HG02642 (cell line): ENCODE results near the gene PKHD1.

Experiments
- ATAC-seq: cut with Tn5 transposase; IDR thresholded peaks from one replicate; pipeline ENCODE4 v1.9.1; 2021; ENCODE audit warnings: mild to moderate bottlenecking; ENCODE audit not compliant: unreplicated experiment, poor library complexity

The PKHD1 gene

DNA sequence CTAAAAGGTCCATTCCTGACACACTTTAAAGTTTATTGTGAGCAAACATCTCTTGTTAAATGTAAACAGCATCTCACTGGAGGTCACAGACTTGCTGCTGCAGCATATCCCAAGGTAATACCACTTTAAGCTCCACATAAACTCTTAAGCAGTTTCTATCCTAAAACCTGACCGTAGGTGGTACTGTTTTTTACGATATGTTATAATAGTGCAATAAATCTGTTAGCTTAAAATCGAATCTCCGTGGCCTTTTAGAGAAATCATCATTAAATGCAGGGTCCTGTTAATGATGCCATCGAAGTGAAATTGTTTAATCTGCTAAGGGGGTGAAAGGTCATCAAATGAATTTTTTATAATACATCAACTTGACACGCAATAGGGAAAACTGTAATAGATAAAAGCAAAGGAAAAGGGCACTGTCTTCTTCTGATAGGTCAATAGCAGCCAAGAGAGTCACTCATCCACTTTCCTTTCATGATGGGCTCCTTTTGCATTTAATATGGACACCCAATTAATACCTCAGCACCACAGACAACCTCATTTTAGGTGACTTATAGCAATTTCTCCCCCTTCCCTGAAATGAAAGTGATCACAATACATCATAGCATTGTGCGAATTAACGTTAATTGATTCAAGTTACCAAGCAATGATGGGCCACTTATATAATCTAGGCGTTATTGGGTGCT lies 436.1 kb downstream of the PKHD1 start:
- no peak for ATAC-seq

DNA sequence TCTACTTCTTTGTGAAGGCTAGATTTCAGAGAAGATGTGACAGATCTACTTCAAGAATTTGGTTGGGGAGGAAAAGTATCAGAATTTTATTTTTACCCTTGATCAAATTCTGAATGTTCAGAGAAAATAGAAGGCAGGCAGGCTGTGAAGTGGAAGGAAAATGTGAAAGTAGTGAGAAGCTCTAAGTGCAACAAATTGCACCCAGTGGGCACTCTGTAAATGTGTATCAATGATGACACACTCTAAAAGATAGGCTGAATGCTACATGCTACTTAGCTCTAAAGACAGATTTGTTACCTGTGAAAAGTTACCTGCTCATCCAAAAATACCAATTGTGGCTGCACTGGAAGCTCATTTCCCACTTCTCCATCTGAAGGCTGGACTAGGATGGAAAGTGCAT lies 438.6 kb downstream of the PKHD1 start:
- no peak for ATAC-seq

DNA sequence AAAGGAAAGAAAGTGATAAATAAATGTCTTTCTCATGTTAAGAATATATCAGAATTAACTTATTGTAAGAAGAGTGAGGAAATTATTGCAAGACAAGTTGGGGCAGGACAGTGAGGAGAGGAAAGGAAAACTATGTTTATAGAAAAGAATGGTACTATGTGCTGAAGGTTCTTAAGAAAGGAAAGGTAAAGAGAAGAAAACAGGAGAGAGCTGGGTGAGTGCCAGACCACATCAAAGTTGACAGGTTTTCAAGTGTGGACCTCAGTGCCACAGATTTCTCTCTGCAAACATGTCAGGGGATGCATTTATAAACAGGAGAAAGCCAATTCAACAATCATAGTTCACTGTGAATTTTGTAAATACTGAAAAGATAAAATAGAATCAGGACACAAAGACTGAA lies 439.2 kb downstream of the PKHD1 start:
- ATAC-seq, result no peak

DNA sequence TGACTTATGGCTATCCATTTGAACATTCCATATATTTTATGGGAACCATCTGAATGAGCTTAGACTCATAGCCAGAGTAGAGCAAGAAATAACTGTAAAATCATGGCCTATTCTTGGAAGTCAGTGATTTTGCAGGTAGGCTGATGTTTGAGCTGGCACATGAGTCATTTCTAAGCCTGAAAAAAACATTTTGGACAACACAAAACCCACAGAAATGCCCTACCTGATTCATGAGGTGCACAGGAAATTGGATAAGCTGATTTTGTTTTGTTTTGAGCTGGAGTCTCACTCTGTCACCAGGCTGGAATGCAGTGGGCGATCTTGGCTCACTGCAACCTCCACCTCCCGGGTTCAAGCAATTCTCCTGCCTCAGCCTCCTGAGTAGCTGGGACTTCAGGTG lies 443.0 kb downstream of the PKHD1 start:
- no peak for ATAC-seq

DNA sequence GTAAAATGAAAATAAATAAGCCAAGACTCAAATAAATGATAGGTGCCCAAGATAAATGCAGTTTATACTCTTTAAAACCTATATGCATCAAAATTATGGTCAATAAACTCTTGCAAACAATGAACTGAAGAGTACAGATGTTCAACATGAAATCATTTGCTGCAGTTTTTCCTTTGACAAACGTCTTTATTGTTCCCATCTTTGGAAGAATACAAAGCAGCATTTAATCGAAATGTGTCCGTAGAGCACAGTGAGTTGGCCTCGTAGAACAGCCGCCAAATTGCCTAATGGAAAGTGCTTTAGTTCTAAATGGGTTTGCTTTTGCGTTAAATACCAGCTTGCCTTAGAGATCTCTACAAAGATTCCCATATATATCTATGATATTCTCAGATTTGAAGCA lies 447.4 kb downstream of the PKHD1 start:
- ATAC-seq, result no peak

DNA sequence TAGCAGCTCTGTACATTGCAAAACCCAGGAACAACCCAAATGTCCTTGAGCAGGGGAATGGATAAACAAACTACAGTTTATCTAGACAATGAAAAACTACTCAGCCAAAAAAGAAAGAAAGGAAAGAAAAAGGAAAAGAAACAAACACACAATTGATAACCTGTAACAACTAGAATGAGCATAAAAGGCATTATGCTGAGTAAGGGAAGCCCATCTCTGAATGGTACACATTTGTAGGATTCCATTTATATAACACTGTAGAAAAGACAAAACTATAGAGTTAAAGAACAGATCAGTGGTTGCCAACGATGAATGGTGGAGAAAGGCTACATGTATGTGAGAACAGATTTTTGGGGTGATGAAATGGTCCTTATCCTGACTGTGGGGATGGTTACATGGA lies 454.0 kb downstream of the PKHD1 start:
- no peak for ATAC-seq

DNA sequence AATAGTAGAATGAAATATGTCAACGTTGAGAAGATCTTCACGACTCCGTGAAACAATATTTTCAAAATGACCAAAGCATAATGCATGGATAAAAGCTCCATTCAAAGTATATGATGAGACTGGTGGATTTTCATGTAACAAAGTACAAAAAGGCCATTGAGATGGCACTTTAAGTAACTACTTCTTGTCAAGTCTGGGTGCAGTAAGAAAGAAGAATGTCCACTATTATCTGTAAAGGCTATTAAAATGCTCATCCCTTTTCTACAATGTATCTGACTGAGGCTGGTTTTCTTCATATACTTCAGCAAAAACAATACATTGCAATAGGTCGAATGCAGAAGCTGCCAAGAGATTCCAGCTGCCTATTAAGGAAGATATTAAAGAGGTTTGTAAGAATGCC lies 457.4 kb downstream of the PKHD1 start:
- ATAC-seq, result no peak

DNA sequence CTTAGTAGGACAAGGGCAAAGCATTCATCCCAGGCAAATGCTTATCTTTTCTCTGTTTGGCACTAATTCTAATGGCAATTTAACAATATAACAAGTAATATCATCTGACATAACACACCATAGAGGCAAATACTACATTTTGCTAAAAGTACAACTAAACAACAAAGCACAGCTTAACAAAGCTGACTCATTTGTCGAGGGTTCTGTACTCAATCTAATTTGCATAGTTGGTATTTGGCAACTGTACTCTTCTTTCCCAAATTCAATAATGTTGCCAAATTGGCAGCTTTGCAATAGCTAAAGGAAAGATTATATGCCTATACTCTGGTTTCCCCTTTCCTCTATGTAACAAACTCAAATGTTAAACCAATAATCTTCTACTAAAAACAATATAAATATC lies 461.0 kb downstream of the PKHD1 start:
- ATAC-seq, result no peak

DNA sequence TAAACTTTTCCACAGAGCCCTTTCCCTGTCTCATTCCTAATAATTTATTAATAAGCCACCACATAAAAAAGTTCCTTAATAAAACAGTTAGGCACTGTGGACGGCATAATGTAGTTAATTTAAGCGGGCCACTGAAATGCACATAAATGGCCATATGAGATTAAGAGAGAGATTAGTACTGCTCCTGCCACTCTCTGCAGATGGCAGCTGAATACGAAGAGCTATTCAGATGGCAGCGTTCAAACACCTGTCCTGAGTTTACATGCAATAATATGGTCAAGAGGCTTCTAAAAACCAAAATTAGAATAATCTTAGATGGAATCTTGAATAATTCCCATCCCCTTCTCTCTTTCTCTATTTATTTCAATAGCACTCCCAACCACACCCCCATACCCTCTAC lies 461.8 kb downstream of the PKHD1 start:
- ATAC-seq, result no peak

DNA sequence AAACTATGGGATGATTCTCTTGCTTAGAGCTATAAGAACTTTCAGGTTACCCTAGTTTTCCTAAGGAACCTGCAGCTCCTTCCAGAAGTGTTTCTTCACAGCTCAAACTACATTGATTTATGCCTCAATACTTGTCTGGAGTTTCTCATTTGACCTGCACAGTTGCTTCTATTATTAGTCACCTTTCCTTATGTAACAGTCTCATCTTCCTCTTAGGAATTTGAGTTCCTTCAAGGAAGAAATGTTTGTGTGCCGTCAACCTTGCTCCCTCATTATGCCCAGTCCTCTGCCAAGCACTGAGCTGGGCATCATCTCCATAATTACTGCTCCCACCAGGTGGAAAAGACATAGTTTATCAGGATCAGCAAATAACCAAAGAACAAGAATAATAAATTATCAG lies 466.4 kb downstream of the PKHD1 start:
- ATAC-seq, result no peak

DNA sequence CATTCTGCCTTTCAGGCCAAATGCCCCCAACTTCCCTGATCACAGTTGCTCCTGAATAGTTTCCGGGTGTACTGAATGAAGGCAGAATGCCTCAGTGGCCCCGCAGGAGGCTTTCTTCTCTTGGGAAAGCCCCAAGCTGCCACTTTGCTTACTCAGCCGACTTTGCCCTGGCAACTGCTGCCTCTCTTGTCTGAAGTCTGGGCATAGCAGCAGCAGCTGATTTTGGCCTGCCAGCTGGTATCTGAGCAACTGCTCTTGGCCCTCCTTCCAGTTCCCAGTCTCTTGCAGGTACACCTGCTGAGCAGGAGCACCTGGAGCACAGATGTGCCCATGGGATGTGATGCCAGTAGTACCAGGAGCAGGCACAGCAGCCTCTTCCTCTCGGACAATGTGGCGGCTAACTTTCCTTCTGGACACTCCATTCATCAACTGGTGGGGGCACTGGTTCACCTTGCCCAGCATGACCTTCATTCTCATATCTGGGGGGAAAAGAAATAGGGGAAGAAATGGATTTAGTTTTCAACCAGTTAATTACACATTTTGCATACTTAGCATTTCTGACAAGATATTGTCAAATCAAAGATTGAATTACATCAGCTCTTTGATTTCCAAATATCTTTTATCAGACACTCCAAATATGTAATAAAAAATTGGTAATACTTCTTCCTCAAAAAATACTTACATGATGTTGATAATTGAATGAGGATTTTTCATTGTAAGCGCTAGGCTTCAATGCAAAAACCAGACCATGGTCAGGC lies 468.2 kb downstream of the PKHD1 start:
- ATAC-seq, result peak; percentile 27

DNA sequence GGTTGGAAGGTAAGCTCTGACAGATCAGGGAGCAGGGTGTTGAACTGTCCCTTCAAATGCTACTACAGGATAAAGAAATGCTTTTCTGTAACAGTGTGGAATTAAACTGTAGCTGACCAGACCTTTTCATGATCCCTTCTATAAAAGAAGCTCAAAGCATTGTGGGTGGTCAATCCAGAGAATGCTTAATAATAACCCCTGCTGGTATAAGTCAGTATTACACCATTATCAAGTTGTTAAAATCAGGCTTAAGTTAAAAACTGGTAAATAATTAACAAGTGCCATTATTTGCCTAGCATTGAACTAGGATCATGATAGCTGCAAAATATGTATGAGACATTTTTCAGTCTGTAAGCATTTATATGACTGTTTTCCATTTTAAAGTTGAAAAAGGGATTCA lies 468.9 kb downstream of the PKHD1 start:
- ATAC-seq, result peak; percentile 51

DNA sequence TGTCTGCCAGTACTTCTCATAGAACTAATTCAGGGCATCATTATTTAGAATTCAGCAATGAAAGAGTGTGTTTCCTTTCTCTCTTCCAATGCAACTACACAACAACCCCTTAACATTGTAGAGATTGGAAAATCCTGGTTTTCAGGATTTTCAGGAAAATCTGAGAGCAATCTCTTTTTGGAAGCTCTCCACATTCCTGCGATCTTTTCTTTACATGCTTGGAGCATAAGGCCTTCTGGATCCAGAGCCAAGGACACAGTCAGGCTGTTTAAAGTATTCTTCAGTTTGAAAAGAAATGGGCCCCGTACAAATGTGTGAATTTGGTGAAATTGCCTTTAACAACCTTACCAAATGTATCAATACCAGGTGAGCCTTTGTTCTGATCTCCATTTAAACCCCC lies 469.7 kb downstream of the PKHD1 start:
- no peak for ATAC-seq

DNA sequence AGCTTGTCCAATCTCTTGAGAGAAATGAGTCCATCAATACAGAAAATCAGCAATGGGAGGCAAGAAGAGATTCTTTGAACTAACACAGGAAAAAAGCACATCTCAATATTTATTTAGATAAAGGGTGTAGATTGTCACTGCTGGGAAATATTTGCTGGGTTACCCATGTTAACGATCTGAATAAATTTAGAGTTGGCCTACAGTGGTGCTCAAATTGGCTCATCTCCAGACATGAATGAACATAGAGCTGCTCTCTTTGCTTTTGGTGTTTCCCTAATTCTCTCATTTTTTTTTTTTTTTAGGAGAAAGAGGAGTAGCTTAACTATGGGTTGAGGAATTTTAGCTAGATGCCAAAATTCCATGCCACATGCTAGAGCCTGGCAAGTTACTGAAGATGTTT lies 471.2 kb downstream of the PKHD1 start:
- no peak for ATAC-seq

DNA sequence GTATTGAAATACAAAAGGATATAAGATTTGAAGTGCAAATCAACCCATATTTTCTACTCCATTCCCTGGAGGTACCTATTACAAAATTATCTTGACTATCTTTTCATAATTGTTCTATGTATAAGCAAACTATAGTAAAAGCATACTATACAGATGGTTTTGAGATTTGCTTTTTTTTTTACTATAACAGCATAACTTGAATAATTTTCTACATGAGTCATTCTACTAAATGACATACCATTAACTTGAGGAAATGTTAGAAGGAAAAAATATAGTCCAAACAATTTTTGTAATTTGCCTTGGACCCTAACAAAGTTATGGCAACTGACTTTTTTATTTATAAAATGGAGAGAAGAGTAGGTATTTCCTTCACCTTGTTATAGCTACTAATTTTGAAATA lies 472.7 kb downstream of the PKHD1 start:
- ATAC-seq, result no peak

DNA sequence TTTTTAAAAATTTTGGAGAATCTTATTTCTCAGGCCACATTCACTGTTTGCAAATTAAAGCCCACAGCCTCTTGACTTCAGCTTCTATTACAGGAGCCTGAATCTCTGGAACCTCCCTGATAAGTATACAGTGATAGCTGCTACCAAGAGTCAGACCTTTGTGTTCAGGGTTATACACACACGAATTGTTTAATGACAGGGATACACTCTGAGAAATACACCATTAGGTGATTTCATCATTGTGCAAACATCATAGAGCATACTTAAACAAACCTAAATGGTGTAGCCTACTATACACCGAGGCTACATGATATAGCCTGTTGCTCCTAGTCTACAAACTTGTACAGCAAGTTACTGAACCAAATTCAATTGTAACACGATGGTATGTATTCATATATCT lies 473.9 kb downstream of the PKHD1 start:
- ATAC-seq, result no peak

DNA sequence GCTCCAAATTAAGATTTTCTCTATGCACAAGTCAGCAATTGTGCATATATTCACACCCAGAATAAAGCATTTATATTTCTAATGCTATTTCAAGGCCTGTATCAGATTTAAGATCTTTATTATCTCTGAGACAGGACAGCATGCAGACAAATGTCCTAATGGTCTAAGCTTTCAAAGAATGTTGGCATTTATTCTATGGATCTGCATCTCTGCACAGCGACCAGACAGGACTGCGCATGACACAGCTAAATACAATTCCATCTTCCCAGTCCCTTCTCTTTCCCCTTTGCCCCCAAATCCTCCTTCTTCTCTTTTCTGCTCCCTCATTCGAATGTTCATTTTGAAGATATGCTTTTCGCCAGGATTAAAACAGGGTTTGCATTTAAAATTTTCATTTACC lies 478.5 kb downstream of the PKHD1 start:
- ATAC-seq, result no peak

DNA sequence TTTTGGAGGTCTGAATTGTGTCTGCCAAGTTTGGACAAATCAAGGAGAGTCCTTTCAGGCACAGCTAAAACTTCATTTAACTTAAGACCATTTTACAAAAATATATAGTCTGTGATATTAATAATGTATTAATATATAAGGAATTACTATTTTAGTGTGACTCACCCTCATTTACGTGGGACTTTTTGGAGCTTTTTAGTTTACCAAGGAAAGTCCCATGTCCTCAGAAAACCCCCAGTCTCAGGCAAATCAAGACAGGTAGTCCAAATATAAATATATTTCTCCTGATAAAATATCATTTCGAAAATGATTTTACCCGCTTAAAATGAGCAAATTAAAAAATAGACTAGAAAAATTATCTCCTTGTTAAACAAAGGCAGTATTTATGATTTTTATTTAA lies 479.0 kb downstream of the PKHD1 start:
- ATAC-seq, result no peak

DNA sequence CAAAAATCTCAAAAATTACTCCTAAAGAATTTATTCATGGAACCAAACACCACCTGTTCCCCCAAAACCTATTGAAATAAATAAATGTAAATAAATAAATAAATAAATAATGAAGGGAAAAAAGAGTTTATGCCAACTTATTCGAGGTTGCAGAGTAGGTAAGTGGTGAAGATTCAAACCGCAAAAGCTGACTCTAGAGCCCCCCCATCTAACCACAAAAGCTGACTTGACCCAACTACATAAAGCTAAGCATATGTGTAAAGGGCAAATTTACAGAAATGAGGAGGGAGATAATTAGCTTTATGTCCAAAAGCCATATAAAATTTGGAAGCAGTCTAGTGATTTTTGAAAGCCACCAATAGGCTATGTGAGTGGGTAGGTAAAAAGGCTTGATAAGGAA lies 486.9 kb downstream of the PKHD1 start:
- ATAC-seq, result no peak

DNA sequence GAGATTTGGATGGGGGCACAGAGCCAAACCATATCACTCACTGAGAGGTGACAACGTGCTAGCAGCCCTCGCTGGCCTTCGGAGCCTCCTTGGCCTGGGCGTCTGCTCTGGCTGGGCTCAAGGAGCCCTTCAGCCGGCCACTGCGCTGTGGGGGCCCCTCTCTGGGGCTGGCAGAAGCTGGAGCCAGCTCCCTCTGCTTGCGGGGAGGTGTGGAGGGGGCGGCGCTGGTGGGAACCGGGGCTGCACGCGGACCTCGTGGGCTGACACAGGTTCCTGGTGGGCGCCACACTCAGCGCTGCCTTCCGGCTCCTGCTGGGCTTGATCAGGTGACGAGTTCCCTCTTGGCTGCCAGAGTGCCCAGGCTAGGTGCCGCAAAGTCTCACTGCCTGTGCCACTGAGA lies 489.2 kb downstream of the PKHD1 start:
- ATAC-seq, result no peak

DNA sequence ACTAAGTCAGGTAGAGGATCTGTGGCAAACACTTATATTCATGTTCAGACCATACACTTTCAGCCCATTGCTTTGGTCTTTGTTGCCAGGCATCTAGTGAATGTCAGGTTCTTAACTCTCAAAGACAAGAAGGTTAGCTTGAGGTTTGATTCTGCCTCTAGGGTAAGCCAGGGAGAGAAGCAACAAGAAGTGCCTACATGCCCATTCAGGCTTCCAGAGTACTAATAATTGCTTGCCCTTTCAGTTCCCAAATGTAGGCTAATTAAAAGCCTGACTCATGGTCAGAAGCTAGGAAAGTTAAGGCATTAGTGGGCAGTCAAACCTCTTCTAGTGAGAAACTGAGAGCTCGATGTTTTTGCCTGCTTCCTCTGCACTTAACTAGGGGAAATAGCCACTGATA lies 492.4 kb downstream of the PKHD1 start:
- ATAC-seq, result no peak

DNA sequence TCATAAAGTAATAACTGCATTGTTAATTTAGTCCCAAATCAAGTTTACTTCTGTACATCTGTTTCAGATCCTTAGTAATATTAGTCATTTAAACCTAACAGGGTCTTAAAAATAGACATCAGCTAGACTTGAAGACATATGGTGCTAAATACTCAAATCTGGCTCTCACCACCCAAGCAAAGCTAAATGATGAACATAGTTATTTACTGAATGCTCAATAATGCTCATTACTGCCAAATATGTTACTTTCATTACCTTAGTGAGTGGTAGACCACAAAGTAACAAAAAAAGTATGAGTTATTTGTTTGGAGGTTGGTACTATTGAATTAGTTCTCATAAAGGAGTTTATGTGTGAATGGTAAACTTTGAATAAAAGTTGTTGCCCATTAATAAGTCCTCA lies 502.1 kb downstream of the PKHD1 start:
- no peak for ATAC-seq
